ENCODE data around the gene CTNNAL1.

The CTNNAL1 gene

GRCh38 chr9:109027176-109027575 is 13.9 kb upstream of the CTNNAL1 start:
- DNase-seq, result no peak

DNA sequence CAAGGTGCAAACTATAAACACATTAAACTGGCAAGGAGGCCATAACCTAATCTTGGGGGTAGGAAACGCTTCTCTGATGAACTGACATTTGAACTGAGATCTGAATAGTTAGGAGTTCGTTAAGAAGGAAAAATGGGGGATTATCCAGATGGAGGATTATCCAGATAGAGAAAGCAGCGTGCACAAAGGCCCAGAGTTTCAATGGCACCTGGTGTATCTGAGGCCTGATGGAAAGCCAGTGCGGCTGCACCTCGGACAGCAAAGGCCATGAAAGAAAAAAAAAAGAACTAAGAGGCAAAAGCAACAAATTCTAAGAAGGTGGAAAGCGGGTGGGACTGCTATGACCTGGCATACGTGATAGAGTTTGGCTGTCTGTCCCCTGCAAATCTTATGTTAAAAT is 13.0 kb upstream of the CTNNAL1 start:
- no peak for DNase-seq

GRCh38 chr9:109022873-109023272 is 9.6 kb upstream of the CTNNAL1 start:
- peak in 2 of 3 experiments; percentile 21 to 72 for DNase-seq

GRCh38 chr9:109020581-109021511 is 7.5 kb upstream of the CTNNAL1 start:
- no peak for DNase-seq

GRCh38 chr9:109020113-109020512 is 6.8 kb upstream of the CTNNAL1 start:
- no peak for DNase-seq

DNA sequence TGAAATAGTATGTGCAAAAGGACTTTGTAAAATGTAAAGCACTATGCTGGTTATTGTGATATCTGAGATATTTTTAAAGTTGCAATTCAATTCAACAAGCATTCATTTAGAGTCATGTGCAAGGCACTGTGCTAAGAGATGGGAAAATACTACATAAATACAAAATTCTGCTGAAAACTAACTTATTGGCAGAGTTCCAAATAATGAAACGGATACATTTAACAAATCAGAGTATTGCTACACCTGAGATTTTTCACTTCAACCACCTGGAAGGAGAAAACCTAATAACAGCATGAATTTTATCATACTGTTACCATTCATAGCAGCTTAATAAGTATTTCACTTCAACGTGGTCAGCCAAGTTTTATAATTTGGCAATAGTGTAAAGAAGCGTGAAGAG is 6.1 kb upstream of the CTNNAL1 start:
- DNase-seq, result no peak

DNA sequence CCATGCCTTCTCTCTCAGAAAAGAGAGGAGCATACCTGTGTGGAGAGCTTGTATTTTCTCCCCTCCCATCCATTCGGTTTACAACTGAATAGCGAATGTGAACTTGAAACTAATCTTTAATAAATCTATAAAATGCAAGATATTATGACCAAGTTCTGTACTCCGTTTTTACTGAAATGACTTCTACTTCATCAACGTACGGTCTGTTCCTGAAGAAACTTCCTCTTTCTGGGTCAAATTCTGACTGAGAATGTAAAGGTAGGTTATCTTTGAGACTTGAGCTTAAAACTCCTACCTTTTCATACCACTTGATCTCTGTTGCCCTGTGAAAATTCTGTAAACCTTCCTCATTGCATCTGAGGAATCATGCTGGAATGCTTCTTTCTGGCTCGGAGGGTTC is 4.2 kb upstream of the CTNNAL1 start:
- no peak for DNase-seq

DNA sequence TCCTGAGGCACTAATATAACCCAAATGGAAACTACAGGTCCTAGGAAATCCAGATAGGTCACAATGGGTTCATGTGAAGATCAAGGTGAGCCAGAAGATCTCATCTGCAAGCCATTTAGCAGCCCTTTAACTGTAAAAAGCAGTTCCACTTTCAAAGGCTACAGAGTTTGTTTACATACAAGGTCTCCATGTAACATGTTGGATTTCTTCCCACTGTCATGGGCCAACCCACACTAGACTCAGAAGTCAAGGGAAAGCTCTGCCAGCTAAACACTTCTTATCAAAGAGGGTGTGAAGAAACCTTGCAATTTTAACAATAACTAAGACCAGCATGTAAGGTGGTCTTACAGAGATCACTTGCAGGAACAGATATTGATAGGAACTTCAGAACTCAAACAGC is 3.8 kb upstream of the CTNNAL1 start:
- DNase-seq, result peak in 1 of 3 experiments; percentile 11

DNA sequence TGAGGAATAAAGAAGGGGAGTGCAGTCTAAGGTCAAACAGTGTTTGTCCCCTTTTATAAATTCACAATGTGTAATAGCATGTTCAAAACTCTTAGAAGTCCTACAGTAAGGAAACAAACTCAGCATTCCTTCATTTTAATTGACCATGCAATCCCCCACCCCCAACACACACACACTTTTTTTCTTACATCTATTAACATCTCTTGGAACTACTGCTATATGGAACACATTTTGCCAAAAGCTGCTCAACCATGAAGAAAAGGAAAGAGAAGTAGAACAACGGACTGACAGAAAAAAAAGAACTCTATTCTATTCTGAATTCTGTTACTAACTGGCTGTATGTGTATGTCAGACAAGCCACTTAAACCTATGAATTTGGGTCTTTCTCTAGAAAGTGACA is 2.8 kb upstream of the CTNNAL1 start:
- no peak for DNase-seq

- no peak for DNase-seq
These were observed 1.4 kb upstream of the CTNNAL1 start for GRCh38 chr9:109014608-109015280.

DNA sequence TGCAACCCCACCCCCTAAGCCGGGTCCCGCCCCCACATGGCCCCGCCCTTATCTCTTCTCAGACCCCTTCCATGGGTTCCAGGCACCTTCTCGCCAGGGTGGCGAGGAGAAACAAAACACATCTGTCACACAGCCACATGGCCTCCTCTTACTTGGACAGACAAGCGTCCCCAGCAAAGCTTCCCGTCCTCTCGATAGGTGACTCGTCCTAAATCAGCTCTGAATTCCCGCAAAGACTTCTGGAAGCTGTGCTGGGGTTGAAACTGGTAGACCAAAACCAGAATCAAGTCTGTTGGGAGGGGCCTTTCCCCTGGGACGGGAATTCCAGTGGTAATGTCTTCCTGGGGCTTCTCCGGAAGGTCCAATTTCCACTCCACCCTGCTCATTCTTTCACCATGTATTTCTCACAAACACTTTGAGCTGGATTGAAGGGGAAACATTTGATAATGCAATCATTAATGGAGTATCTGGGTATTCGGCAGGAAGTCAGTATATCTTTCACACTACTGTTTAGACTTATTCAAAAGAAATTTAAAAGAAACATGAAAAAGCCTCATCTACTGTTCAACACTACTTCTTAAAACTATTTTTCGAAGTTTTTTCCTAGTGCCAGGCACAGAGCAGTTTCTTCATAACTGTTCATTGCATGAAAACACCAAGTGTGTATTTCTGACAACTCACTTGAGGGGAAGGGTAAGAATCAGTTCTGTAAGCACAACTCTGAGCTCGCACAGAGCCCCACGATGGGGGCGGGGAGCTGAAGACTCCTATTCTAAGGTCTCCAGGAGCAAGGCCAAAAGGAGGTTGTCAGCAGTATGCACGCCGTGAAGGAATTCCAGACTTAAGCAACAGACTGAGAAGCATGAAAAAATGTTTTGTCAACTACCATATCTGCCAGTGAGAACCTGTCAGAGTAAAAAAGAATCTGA is 644 bp upstream of the CTNNAL1 start:
- DNase-seq, result no peak

DNA sequence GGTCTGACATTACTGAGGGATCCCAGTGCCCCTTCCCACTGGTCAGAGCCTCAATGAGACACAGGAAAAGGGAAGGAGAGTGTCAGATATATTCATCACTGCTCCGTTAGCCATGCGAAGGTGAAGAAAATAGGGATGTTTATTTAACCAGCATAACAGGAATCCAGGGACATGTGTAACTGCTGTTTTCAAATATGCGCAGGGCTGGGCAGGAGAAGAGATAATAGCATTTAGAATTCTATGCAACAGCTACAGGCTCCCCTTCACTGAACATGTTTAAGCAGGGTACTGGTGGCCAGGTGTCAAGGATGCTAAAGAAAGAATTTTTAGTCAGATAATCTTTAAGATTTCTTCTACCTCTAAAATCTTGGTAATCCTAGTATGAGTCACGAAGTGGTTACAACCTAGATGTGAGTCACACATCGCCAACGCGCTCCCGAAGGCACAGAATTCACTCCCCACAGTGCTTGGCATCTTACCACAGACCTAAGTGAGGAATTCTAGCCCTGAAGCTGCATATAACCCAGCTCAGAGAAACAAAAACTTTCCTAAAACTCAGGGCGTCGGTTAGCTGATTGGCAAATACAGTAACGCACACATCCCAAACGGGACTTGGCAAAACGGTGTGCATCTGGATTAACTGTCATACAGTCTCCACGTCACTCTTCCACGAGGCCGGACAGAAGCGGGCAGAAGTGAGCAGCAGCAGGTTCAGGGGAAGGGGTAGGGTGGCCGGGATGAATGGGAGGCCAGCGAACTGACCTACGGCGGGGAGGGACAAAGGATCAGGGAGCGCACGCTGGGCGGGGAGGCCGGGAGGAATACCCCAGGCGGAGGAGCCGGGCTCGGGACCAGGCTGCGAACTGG is 1.1 kb downstream of the CTNNAL1 start:
- DNase-seq, result peak; percentile 1 to 77 (median 75)

DNA sequence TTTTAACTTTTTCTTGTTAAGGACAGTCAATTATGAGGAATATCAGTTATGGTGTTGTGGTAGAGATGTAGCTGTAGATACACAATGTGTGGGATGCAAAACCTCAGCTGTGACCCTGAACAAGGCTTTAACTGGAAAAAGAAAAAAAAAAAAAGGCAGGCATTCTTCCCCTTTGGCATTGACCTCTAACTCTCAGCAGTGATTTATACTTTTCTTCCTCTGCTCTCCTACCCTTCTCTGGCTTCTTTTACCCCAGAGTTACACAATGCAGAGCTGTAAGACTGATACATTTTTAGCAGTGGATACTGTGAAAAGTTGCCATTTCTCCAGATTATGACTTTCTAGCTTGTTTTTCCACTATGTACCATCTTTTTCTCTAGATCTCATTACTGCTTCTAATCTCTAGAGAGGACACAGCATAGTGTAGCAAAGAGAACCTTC is 2.0 kb downstream of the CTNNAL1 start:
- no peak for DNase-seq

DNA sequence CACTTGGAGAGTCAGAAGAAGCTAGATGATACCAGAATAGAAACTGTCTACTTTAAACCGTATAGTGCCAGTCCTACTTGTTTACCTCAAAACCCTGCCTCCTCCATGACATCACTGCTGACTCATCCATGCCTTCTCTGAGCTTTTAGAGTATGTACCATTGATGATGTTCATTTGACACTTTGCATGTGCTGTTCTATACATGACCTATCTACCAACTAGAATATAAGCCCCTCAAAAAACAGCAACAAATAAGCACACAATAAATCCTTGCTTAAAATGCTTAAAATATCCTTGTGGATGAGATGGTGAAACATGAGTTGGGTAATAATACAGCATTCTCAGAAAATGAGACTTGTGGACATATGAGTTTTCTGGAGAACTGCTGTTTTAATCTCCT is 2.6 kb downstream of the CTNNAL1 start:
- peak in 1 of 3 experiments; percentile 21 for DNase-seq

DNA sequence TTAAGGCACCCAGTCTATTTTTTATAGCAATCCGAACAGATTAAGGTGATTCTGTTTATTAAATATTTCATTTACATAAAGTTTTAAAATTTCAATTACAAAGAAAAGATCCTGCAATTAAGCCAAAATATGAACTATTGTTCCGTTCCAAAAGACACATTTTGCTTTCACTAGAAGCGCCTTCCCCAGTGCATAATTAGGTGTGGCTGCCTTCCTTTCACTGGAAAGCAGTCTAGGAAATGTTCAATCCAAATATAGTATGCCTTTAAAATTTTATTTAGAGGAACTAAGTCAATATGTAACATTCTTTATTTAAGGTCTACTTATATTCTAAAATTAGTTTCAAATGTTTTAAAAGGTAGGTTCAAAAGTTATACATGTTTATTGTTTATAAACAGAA is 7.6 kb downstream of the CTNNAL1 start:
- no peak for DNase-seq

DNA sequence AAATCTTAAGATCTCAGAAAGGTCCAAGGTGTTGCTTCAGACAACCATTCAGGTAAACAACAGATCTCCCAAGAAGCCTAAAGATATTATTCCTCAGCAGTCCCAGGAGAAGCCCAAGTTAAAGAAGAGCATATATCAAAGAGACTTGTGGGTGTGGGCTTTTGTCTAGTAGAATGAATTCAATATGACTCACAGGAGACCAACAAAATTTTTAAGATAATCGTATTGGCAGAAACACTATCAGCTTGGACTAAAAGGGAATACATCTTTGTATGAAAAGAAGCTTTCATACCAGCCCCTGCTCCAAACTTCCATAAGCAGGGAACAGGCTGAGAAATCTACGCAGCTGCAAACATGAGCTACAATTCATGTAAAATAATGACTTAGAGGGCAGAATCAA is 10.2 kb downstream of the CTNNAL1 start:
- no peak for DNase-seq

- no peak for DNase-seq
These were observed 11.2 kb downstream of the CTNNAL1 start for GRCh38 chr9:109002141-109002540.

- no peak for DNase-seq
These were observed 12.0 kb downstream of the CTNNAL1 start for GRCh38 chr9:109001275-109001676.

- peak in 1 of 3 experiments; percentile 54 for DNase-seq
These were observed 16.2 kb downstream of the CTNNAL1 start for GRCh38 chr9:108997112-108997511.

GRCh38 chr9:108996643-108997042 is 16.7 kb downstream of the CTNNAL1 start:
- peak in 1 of 3 experiments; percentile 57 for DNase-seq

- DNase-seq, result no peak
These were observed 18.6 kb downstream of the CTNNAL1 start for GRCh38 chr9:108994695-108995094.

DNA sequence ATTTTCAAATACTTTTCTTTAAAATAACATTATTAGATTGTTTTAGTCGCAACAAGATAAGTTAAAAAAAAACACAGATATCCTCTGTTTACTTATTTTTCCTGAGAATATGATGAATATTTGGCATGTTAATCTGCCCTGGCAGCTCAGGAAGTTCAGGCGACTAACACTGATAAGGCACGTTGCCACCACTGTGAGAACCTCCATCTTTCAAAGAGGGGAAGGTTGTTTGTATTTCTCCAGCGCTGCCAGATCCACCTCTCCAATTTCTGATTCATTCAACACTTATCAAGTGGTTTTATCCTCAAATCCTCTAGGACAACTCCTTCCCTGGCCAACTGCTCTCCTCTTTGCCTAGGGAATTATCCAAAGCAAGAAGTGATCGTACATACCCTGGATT is 21.8 kb downstream of the CTNNAL1 start:
- no peak for DNase-seq
